Ishikawa (cell line): Measurements from ENCODE around the gene TUB.

Experiments
- CEBPB ChIP-seq: IDR thresholded peaks from 2 replicates; pipeline ENCODE4 v1.6.1; 2012
- EGR1 ChIP-seq: IDR thresholded peaks from 2 replicates; pipeline ENCODE4 v1.6.1; 2012
- EP300 ChIP-seq: IDR thresholded peaks from 2 replicates; pipeline ENCODE4 v1.6.1; 2012; ENCODE audit warnings: borderline replicate concordance
- FOXM1 ChIP-seq: IDR thresholded peaks from 2 replicates; pipeline ENCODE4 v1.6.1; 2012; ENCODE audit warnings: low read depth, borderline replicate concordance
- MAX ChIP-seq: IDR thresholded peaks from 2 replicates; pipeline ENCODE4 v1.6.1; 2012
- NFIC ChIP-seq: IDR thresholded peaks from 2 replicates; pipeline ENCODE4 v1.6.1; 2012
- RAD21 ChIP-seq: IDR thresholded peaks from 2 replicates; pipeline ENCODE4 v1.6.1; 2012; ENCODE audit warnings: low read depth
- TAF1 ChIP-seq: IDR thresholded peaks from 2 replicates; pipeline ENCODE4 v1.6.1; 2012; ENCODE audit warnings: low read depth, mild to moderate bottlenecking
- TCF12 ChIP-seq: IDR thresholded peaks from 2 replicates; pipeline ENCODE4 v1.6.1; 2012; ENCODE audit warnings: low read depth
- TF ChIP-seq, protein P1 (sequence below): IDR thresholded peaks from 2 replicates; pipeline ENCODE4 v1.6.1; 2012
- TF ChIP-seq, protein P2 (sequence below): IDR thresholded peaks from 2 replicates; pipeline ENCODE4 v1.6.1; 2012; ENCODE audit warnings: low read depth, mild to moderate bottlenecking

DNA sequence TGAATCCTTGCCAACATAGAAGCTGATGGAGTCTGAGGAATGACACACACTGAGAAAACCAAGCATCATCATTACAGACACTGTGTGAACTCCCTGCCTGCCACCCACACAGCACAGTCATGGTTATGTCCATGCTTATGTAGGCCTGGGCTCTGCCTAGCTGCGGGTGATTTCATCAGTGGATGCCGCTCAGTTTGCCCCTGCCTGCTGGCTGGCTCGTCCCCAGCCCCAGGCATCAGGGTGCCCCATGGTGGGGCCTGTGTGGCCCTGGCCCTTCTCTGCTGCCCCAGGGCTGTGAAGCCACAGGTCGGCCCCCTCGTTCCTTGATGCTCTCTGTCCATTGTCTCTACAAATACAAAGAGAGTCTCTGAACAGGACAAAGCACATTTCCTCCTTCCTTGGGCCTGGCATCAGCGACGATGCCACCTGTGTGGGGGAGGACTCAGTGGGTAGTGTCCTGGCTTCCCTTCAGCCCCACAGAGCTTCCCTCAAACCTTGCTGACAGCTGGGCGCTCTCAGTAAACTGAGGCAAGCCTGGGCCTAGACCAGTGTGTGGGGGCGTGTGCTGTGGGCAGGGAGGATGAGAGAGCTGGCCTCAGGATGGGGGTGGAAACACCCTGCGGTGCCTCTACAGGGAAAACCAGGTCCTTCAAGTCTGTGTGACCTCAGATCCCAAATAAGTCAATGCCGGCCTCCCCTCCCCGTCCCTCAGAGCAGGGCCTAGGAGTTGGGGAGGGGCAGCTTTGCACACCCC, 20.0 kb upstream of the TUB start:
- TF ChIP-seq NFIC (no peak), RAD21 (no peak), MAX (no peak), FOXM1 (no peak), EGR1 (no peak), CEBPB (no peak), TCF12 (no peak), EP300 (no peak), TAF1 (no peak)
- TF ChIP-seq, protein P1, sequence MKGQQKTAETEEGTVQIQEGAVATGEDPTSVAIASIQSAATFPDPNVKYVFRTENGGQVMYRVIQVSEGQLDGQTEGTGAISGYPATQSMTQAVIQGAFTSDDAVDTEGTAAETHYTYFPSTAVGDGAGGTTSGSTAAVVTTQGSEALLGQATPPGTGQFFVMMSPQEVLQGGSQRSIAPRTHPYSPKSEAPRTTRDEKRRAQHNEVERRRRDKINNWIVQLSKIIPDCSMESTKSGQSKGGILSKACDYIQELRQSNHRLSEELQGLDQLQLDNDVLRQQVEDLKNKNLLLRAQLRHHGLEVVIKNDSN, result no peak
- TF ChIP-seq, protein P2, sequence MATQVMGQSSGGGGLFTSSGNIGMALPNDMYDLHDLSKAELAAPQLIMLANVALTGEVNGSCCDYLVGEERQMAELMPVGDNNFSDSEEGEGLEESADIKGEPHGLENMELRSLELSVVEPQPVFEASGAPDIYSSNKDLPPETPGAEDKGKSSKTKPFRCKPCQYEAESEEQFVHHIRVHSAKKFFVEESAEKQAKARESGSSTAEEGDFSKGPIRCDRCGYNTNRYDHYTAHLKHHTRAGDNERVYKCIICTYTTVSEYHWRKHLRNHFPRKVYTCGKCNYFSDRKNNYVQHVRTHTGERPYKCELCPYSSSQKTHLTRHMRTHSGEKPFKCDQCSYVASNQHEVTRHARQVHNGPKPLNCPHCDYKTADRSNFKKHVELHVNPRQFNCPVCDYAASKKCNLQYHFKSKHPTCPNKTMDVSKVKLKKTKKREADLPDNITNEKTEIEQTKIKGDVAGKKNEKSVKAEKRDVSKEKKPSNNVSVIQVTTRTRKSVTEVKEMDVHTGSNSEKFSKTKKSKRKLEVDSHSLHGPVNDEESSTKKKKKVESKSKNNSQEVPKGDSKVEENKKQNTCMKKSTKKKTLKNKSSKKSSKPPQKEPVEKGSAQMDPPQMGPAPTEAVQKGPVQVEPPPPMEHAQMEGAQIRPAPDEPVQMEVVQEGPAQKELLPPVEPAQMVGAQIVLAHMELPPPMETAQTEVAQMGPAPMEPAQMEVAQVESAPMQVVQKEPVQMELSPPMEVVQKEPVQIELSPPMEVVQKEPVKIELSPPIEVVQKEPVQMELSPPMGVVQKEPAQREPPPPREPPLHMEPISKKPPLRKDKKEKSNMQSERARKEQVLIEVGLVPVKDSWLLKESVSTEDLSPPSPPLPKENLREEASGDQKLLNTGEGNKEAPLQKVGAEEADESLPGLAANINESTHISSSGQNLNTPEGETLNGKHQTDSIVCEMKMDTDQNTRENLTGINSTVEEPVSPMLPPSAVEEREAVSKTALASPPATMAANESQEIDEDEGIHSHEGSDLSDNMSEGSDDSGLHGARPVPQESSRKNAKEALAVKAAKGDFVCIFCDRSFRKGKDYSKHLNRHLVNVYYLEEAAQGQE, result no peak
